K562 (cell line): ENCODE measurements around the gene PLEKHH3. TPM values are rescaled to one million over a fixed set of nuclear protein-coding genes. Genes with fewer than 3 reads are reported as not detected.
A peak's percentile ranks its signal among the peaks of the same experiment; 100 is the strongest.

ENCODE experiments used
- ATAC-seq: fragments of 200-7000 bp; cut with Tn5 transposase; 3 replicates; pipeline ENCODE4 v1.9.1; 2020; ENCODE audit warnings: moderate library complexity
- BruUV-seq: library from RNA; stranded (reverse); fragments of 400-500 nt; replicated peaks from 2 replicates; lab custom pipeline; 2021; lab: Mats Ljungman, UMichigan
- CTCF ChIA-PET: fragments of 300-600 bp; formaldehyde crosslinking; extraction: SDS; loops from one replicate; lab custom pipeline; 2021; ENCODE audit warnings: low intra/inter-chr PET ratio; lab: Yijun Ruan, JAX
- POLR2A ChIA-PET: fragments of 300-600, 350-650 bp; sonication (Branson Sonifier 250); formaldehyde crosslinking; extraction: SDS; loops from one replicate; lab custom pipeline; 2021; ENCODE audit warnings: antibody characterized with exemption, inconsistent platforms; lab: Yijun Ruan, JAX
- DNase-seq, 4 experiments: peaks; one replicate each; pipeline versions ENCODE4 v3.0.0 to v3.0.0-alpha.2; 2011 to 2018; ENCODE audit warnings: low spot score in 3 of 4, mixed read lengths in 3 of 4; ENCODE audit errors: extremely low read depth in 1 of 4
- FAIRE-seq: peaks from 2 replicates; lab custom pipeline; 2011; peaks lifted over from hg19 to GRCh38; lab: Jason Lieb, UNC
- H2AFZ ChIP-seq: 2 replicates; pipeline ENCODE4 v1.6.0; 2011; ENCODE audit warnings: low read depth, low read length, control low read depth, inconsistent platforms
- H3K27ac ChIP-seq: fragments of 200-600 bp; 3 replicates; pipeline ENCODE4 v1.8.0; 2011; ENCODE audit warnings: low read depth, mild to moderate bottlenecking, control low read depth, inconsistent platforms, low read length, moderate library complexity, mixed read lengths; ENCODE audit errors: extremely low read depth
- H3K27me3 ChIP-seq, 2 experiments: fragments of 300-600 bp in 1 of 2; 2 replicates in 1 of 2; 3 replicates in 1 of 2; pipeline versions ENCODE4 v1.6.0 to v1.8.0; 2011; ENCODE audit warnings: inconsistent platforms in 2 of 2, low read length in 2 of 2, mild to moderate bottlenecking in 1 of 2, mixed read lengths in 1 of 2, moderate library complexity in 1 of 2; ENCODE audit not compliant: control insufficient read depth in 2 of 2, insufficient read depth in 2 of 2
- H3K36me3 ChIP-seq: fragments of 300-600 bp; 3 replicates; pipeline ENCODE4 v1.8.0; 2011; ENCODE audit warnings: mild to moderate bottlenecking, low read length, inconsistent platforms; ENCODE audit not compliant: control insufficient read depth, insufficient read depth
- H3K4me1 ChIP-seq, 2 experiments: fragments of 200-600 bp in 1 of 2; replicated peaks in 1 of 2; 2 replicates in 1 of 2; 3 replicates in 1 of 2; pipeline versions ENCODE4 v1.5.1 to v1.8.0; 2011; ENCODE audit warnings: inconsistent platforms in 2 of 2, low read length in 2 of 2, mild to moderate bottlenecking in 1 of 2, mixed read lengths in 1 of 2, moderate library complexity in 1 of 2; ENCODE audit not compliant: control insufficient read depth in 2 of 2, insufficient read depth in 2 of 2
- H3K4me2 ChIP-seq: 2 replicates; pipeline ENCODE4 v1.6.1; 2011; ENCODE audit warnings: low read length, control low read depth, inconsistent platforms, mixed read lengths; ENCODE audit not compliant: insufficient read depth
- H3K4me3 ChIP-seq: fragments of 200-600 bp; sonication (generic), shearing (Covaris generic); 2 replicates; pipeline ENCODE4 v1.5.1; 2016; ENCODE audit warnings: control low read depth, inconsistent platforms
- H3K79me2 ChIP-seq: fragments of 200-600 bp; 3 replicates; pipeline ENCODE4 v1.8.0; 2011; ENCODE audit warnings: low read length, inconsistent platforms; ENCODE audit not compliant: control insufficient read depth, insufficient read depth
- H3K9ac ChIP-seq, 2 experiments: 2 replicates each; pipeline versions ENCODE4 v1.6.0 to v1.6.1; 2011; ENCODE audit warnings: low read depth in 2 of 2, low read length in 2 of 2, control low read depth in 1 of 2, inconsistent platforms in 1 of 2, mild to moderate bottlenecking in 1 of 2, mixed read lengths in 1 of 2; ENCODE audit not compliant: insufficient read depth in 1 of 2
- H3K9me1 ChIP-seq: one replicate; pipeline ENCODE4 v1.6.0; 2011; ENCODE audit warnings: inconsistent platforms, mild to moderate bottlenecking, low read length, moderate library complexity; ENCODE audit not compliant: control insufficient read depth, insufficient read depth
- H3K9me3 ChIP-seq: replicated peaks from 2 replicates; pipeline ENCODE4 v1.5.1; 2011; ENCODE audit warnings: low read depth, low read length, inconsistent platforms; ENCODE audit not compliant: control insufficient read depth, insufficient read depth
- H4K20me1 ChIP-seq: replicated peaks from 2 replicates; pipeline ENCODE4 v1.6.1; 2011; ENCODE audit warnings: low read length, inconsistent platforms, mixed read lengths; ENCODE audit not compliant: control insufficient read depth, insufficient read depth
- ARID3A ChIP-seq: IDR thresholded peaks from 2 replicates; pipeline ENCODE4 v1.6.1; 2012; ENCODE audit warnings: low read depth, low read length, improper control_type of control experiment, borderline replicate concordance
- BCOR ChIP-seq: fragments of 450-650 bp; IDR thresholded peaks from 2 replicates; pipeline ENCODE4 v1.6.1; 2016
- GTF3C2 ChIP-seq: IDR thresholded peaks from 3 replicates; pipeline ENCODE4 v1.6.1; 2011; ENCODE audit warnings: borderline replicate concordance, mild to moderate bottlenecking, moderate library complexity; ENCODE audit not compliant: insufficient read length; ENCODE audit errors: extremely low read depth
- KLF6 ChIP-seq: fragments of 250-450 bp; sonication (Bioruptor Pico); IDR thresholded peaks from 2 replicates; pipeline ENCODE4 v1.4.0; 2020; ENCODE audit warnings: mild to moderate bottlenecking, moderate library complexity, borderline replicate concordance
- MECOM ChIP-seq: fragments of 250-450 bp; sonication (Bioruptor Pico); IDR thresholded peaks from 2 replicates; pipeline ENCODE4 v1.8.0; 2022; ENCODE audit warnings: inconsistent platforms
- MEIS2 ChIP-seq: fragments of 450-650 bp; IDR thresholded peaks from 2 replicates; pipeline ENCODE4 v1.6.1; 2014; ENCODE audit warnings: mild to moderate bottlenecking; ENCODE audit not compliant: partially characterized antibody
- NR4A1 ChIP-seq, 2 experiments: fragments of 250-450 bp in 1 of 2; fragments of 450-650 bp in 1 of 2; sonication (Bioruptor Pico) in 1 of 2; IDR thresholded peaks; 2 replicates each; pipeline versions ENCODE4 v1.4.0 to v1.6.1; 2016 to 2020; ENCODE audit warnings: mild to moderate bottlenecking in 2 of 2, missing compliant biosample characterization in 1 of 2, missing genetic modification characterization in 1 of 2, moderate library complexity in 1 of 2
- PCBP1 ChIP-seq: fragments of 200-400 bp; formaldehyde crosslinking; IDR thresholded peaks from 2 replicates; pipeline ENCODE4 v1.6.1; 2018; ENCODE audit warnings: mild to moderate bottlenecking, low read depth, low read length; ENCODE audit not compliant: poor library complexity, severe bottlenecking
- RBBP5 ChIP-seq: fragments of 200-600 bp; sonication (generic); IDR thresholded peaks from 2 replicates; pipeline ENCODE4 v1.6.1; 2012; ENCODE audit warnings: borderline replicate concordance, mild to moderate bottlenecking, low read length, control low read depth, inconsistent platforms; ENCODE audit not compliant: insufficient read depth, poor library complexity, severe bottlenecking
- SP1 ChIP-seq: sonication (generic); formaldehyde crosslinking; IDR thresholded peaks from 2 replicates; pipeline ENCODE4 v1.8.1; 2022; ENCODE audit warnings: mild to moderate bottlenecking, missing genetic modification reagents
- SREBF2 ChIP-seq: sonication (generic); formaldehyde crosslinking; IDR thresholded peaks from 2 replicates; pipeline ENCODE4 v1.4.0; 2020; ENCODE audit warnings: mild to moderate bottlenecking, missing genetic modification reagents
- TOE1 ChIP-seq, 2 experiments: fragments of 450-650 bp in 1 of 2; sonication (generic) in 1 of 2; formaldehyde crosslinking in 1 of 2; IDR thresholded peaks; 2 replicates each; pipeline versions ENCODE4 v1.7.1 to v1.8.0; 2016 to 2022; ENCODE audit warnings: borderline replicate concordance in 2 of 2, mild to moderate bottlenecking in 2 of 2, antibody characterized with exemption in 1 of 2, inconsistent platforms in 1 of 2, low read depth in 1 of 2, missing genetic modification reagents in 1 of 2, moderate library complexity in 1 of 2
- ZNF239 ChIP-seq: fragments of 250-450 bp; sonication (Bioruptor Pico); IDR thresholded peaks from 2 replicates; pipeline ENCODE4 v1.4.0; 2020; ENCODE audit warnings: mild to moderate bottlenecking
- ZNF436 ChIP-seq: fragments of 250-450, 450-650 bp; sonication (Bioruptor Pico); formaldehyde crosslinking; IDR thresholded peaks from 2 replicates; pipeline ENCODE4 v1.7.0; 2020; ENCODE audit warnings: mild to moderate bottlenecking
- WGBS: fragments of 100-300 bp; shearing (Covaris generic); methylation state at CpG from one replicate; pipeline ENCODE4 v1.1.6; 2016; ENCODE audit warnings: low coverage, mixed read lengths; ENCODE audit not compliant: insufficient coverage; ENCODE audit errors: missing lambda C conversion rate; 5-methylcytosine and 5-hydroxymethylcytosine counted together
- in situ Hi-C: fragments of 300-500 bp; cut with MboI; formaldehyde crosslinking; loops from 4 replicates; pipeline ENCODE4 v1.15.0; 2018; ENCODE audit warnings: inconsistent platforms, mixed read lengths
- intact Hi-C: fragments of 100-400 bp; cut with micrococcal nuclease; formaldehyde crosslinking; loops from 2 replicates; pipeline ENCODE4 v1.14.2; 2022
- polyA plus RNA-seq, 8 experiments: library from polyadenylated mRNA; depleted of rRNA in 4 of 8; stranded (reverse) in 5 of 8; unstranded in 3 of 8; fragments of >200 nt; fragmentation: Nextera tagmentation in 2 of 8; fragmentation: Illumina TruSeq in 1 of 8; extraction: Ambion mirVana in 2 of 8; extraction: Trizol in 1 of 8; gene quantifications; 2 replicates each; pipeline versions ENCODE4 v1.2.1 to v1.2.3, GENCODE V29; 2011 to 2014; ENCODE audit warnings: inconsistent platforms in 1 of 8, missing spikeins in 1 of 8
- total RNA-seq, 7 experiments: library from RNA; depleted of rRNA in 6 of 7; stranded (reverse); fragments of >200 nt in 6 of 7; fragmentation: Illumina TruSeq in 2 of 7; extraction: Trizol in 2 of 7; gene quantifications; 2 replicates each; pipeline versions ENCODE4 v1.2.1 to v1.2.3, GENCODE V29; 2011 to 2021; ENCODE audit warnings: low replicate concordance in 1 of 7

The PLEKHH3 gene
- total and polyA plus RNA-seq, 9 of the 15 experiments (the other 6 are each of a cell fraction or from before 2014, with no cell fraction given), result 0.58 to 34.5 (median 5.0) TPM

GRCh38 chr17:42699415-42699740, 22.6 kb upstream of the PLEKHH3 start (continued):
- TF ChIP-seq SREBF2 (CRISPR knock-in tag) (no peak), PCBP1 (no peak)

- no TSS peak for BruUV-seq
- WGBS, result 0% methylated on average over 2 of the region's 2 CpGs
- intact Hi-C loops (loop anchor here (1.0 kb wide), 1 partner anchor 21 kb away; no protein-coding TSS in a partner anchor), in situ Hi-C loops (no loop called here)
- Histone ChIP-seq H3K4me3 (no peak overlapping the region), H3K9me1 (no peaks in the 10 kb centered on the region), H3K27ac (peak overlapping the region; percentile 71; the same call in 2 of the 3 replicates), H3K4me1 (peaks cover 28 to 34% of the 10 kb centered on the region in 2 experiments), H4K20me1 (no peaks in the 10 kb centered on the region), H3K4me2 (peak overlapping the region; percentile 70), H2AFZ (peak overlapping the region; percentile 29; the same call in 1 of the 2 replicates), H3K79me2 (no peaks in the 10 kb centered on the region), H3K27me3 (no peaks in the 10 kb centered on the region), H3K36me3 (peaks cover 27% of the 10 kb centered on the region), H3K9me3 (no peaks in the 10 kb centered on the region), H3K9ac (no peak overlapping the region; a peak in 1 of 4 replicates)
- ATAC-seq (peak; percentile 92), DNase-seq (peak; percentile 97 to 99 (median 98)), FAIRE-seq (peak; percentile 99)
- ChIA-PET CTCF (interaction anchor here (0.7 kb wide), 1 partner anchor 12 kb away, joined by 5 read pairs; no protein-coding TSS in a partner anchor), POLR2A (interaction anchor here (0.6 to 2.5 kb wide), 16 partner anchors 8 to 689 kb away, joined by 3 to 17 read pairs (median 6); partner anchors contain the start of gene PLEKHH3)
- TF ChIP-seq MEIS2 (peak; percentile 99), MECOM (peak; percentile 94), GTF3C2 (no peak), SP1 (peak; percentile 81), ARID3A (peak; percentile 82; the same call in 1 of the 2 replicates), RBBP5 (no peak), ZNF436 (CRISPR knock-in tag) (no peak), ZNF239 (CRISPR knock-in tag) (no peak), TOE1 (IDR thresholded peaks at IDR 0.05; ENCODE audit: borderline replicate concordance) (peak; percentile 76; the same call in 1 of the 2 replicates), TOE1 (CRISPR knock-in tag; IDR thresholded peaks at IDR 0.05; ENCODE audit: borderline replicate concordance, low read depth) (no peak), BCOR (peak; percentile 95), NR4A1 (CRISPR knock-in tag; IDR thresholded peaks at IDR 0.05) (peak; percentile 90), NR4A1 (tag; IDR thresholded peaks at IDR 0.05) (peak; percentile 97), KLF6 (CRISPR knock-in tag) (0 out of 2 replicates have a peak, but pooled peaks have one; percentile 27)
Observed at GRCh38 chr17:42698736-42699414, 22.1 kb upstream of the PLEKHH3 start.
